GM15510 (cell line): ENCODE measurements around the gene CDC42EP4.

Source experiments
- POLR2A ChIP-seq: IDR thresholded peaks from 3 replicates; pipeline ENCODE4 v1.6.1; 2011; ENCODE audit warnings: borderline replicate concordance; ENCODE audit not compliant: insufficient read length; ENCODE audit errors: extremely low read depth

CDC42EP4 gene

DNA sequence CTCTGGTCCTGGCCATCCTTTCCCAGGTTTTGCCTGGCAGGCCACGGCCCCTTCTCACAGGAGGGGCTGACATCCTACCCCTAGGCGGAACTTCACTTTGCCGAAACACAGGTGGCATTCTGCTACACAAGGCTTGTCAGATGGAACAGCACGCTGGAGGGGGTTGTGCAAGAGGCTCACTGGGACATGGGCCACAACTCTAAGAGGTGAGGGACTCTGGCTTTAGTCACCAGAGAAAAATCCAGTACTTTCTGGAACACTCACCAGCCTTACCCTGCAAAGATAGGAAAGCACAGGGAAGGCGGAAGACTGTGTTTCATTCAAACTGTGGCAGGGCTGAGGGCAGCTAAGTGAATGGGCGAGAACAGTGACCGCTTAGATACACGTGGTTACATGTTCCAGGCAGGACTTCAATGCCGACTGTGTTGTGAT, 18.3 kb downstream of the CDC42EP4 start:
- TF ChIP-seq POLR2A, result no peak

DNA sequence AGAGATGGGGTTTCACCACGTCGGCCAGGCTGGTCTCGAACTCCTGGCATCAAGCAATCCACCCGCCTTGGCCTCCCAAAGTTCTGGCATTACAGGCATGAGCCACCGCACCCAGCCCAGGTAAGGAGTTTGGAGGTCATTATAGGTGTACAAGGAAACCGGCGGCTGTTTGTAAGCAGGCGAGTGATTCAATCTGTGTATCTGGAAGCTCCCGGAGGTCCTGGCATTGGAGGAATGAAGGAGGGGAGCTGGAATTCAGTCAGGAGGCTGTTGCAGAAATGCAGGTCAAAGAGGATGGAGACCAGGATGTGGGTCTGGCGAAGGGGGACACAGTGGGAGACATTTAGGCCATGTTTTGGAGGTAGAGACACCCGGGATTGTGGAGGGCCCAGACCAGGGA, 18.8 kb downstream of the CDC42EP4 start:
- no peak for TF ChIP-seq POLR2A

DNA sequence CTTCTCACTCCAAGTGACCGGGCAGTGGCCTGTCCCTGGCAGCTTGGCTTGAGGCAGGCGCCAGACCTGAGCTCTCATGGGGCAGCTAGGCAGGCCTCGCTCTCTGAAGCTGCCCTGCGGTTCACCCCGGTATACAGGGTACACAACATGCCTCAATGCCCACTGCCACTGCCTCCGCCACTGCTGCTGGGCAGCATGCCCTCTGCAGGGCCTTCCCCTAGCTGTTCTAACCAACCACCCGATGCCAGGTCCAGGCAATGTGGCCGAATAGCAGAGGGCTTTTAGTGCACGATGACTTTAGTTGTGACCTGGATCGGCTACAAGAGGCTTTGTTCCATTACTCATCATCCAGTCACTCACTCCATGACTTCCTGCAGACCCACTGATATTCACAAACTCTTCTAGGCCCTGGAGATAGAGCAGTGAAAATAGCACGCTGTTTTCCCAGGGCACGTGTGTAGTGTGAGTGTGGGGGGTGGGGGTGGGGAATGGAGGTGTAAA, 19.7 kb downstream of the CDC42EP4 start:
- no peak for TF ChIP-seq POLR2A

DNA sequence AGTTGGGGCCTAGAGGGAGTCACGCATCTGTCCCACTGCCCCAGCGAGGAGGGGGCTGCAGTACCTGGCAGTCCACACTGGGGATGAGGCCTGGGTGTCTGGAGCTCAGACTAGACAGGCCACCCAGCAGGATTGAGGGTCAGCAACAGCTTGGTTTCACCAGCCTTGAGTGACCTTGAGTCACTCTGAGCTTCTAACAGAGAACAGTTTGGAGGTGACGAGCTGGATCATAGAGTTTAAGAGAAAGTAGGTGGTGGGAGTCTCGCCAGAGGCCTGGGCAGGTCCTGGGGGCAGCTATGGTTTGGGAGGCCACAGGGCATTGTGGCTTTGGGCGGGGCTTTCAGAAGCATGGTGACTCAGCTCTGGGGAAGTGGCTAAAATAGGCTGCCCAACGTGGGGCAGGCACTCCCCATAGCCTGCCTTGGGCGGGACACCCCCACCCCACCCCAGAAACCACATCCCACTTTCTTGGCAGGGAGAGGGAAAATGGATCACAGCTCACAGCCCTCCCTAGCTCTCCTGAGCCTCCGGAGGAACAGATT, 20.5 kb downstream of the CDC42EP4 start:
- TF ChIP-seq POLR2A, result peak; percentile 30

DNA sequence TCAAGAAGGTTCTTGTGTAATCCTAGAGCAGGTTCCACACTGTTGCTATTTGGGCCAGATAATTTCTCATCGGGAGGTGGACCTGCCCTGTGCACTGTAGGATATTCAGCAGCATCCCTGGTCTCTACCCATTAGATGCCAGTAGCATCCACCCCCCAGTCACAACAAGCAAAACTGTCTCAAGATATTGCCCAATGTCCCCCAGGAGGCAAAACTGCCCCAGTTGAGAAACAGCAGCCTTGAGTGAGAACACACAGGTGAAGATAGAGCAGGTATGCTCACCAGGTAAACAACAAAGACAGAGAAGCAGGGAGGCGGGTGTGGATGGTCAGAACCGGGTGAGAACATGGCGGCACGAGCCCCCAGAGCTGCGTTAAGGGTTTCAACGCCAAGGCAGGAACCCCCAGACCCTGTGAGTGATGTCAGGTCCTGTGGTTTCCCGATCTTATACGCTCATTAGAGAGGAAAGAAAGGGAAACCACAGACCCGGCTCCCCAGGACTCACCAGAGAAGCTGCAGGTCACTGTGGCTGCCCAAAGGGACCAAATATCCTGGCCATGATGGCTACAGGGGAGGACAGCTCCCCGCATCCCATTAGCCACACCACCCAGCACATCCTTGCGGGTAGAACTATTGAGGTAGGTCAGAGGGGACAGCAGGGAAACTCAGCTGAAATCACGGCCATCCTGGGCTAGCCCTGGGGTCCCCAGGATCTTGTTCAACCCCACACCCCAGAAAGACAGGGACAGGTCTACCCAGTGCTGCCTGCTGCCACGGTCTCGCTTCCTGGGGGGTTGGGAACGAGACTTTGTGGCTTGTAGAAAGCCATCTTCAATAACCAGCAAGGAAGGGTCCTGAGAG, 21.2 kb downstream of the CDC42EP4 start:
- no peak for TF ChIP-seq POLR2A

DNA sequence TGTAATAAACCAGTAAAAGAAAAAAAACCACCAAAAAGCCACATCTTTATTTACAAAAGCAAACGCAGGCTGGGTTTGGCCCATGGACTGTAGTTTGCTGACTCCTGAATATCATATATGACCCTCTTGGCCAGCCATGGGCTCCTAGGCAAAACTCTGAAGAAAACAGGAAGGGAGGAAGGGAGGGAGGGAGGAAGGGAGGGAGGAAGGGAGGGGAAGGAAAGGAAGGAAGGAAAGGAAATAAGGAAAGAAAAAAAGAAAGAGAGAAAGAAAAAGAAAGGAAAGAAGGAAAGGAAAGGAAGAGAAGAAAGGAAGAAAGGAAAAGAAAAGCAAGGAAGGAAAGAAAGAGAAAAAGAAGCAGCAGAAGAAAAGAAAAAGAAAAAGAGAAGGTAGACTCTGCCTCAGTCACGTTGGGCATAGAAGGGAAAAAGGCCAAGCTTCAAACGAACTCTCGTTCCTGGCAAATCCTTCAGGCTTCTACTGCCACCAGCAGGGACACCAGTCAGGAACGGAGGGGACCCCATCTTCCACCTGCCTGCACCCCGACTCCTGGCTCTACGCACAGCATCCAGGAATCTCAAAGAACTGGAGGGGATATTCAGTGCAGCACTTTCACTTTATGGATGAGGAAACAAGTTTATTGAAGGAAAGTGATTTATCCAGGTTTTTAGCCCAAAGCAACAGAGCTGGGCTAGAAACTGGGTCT, 22.1 kb downstream of the CDC42EP4 start:
- TF ChIP-seq POLR2A, result no peak

DNA sequence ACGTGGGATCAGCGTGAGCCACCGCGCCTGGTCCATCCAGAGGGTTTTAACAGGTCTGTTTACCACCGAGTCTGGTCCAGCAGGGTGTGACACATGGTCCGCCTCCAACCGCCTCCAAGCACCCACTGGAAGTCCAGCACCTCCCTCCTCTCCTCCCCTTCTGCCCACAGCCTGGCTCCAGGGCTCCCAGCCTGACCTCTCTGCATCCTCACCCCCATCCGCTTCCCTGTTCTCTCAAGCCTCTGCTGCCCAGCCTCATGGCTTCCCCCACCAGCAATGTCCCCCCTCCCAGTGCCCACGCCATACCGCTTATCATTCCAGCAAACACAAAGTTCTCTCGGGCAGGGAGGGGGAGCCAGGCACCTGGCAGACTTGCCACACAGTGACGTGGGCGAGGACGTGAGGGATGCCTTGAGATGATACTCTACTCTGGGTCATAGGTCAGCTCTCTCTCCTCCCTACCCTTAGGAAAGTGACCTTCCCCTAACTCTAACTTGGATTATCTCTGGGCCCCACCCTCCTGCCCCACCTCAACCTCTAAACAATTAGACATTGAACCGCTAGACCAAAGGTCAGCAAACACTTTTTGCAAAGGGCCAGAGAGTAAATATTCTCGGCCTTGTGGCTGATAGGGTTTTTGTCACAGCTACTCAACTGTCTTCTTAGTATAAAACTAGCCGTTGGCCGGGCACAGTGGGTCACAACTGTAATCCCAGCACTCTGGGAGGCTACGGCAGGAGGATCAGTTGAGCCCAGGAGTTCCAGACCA, 23.1 kb downstream of the CDC42EP4 start:
- no peak for TF ChIP-seq POLR2A

DNA sequence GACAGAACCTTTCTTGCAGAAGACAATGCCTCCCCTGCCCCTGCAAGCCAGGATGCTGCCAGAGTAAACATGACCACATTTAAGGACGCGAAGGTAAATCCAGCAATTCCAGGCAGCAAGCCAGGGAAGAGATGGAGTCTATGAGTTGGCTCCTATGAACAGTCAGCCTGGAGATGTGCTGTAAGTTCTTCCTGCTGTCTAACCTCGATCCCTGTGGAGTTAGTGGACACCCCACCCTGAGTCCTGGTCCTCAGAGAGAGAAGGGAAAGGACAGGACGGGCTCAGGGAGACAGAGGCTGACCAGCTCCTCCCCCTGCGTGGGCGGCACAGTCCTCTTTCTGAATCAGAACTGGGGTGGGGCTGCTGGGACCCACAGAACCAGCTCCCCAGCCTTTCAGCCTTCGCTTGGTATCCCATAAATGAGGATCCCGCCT, 24.9 kb downstream of the CDC42EP4 start:
- no peak for TF ChIP-seq POLR2A

DNA sequence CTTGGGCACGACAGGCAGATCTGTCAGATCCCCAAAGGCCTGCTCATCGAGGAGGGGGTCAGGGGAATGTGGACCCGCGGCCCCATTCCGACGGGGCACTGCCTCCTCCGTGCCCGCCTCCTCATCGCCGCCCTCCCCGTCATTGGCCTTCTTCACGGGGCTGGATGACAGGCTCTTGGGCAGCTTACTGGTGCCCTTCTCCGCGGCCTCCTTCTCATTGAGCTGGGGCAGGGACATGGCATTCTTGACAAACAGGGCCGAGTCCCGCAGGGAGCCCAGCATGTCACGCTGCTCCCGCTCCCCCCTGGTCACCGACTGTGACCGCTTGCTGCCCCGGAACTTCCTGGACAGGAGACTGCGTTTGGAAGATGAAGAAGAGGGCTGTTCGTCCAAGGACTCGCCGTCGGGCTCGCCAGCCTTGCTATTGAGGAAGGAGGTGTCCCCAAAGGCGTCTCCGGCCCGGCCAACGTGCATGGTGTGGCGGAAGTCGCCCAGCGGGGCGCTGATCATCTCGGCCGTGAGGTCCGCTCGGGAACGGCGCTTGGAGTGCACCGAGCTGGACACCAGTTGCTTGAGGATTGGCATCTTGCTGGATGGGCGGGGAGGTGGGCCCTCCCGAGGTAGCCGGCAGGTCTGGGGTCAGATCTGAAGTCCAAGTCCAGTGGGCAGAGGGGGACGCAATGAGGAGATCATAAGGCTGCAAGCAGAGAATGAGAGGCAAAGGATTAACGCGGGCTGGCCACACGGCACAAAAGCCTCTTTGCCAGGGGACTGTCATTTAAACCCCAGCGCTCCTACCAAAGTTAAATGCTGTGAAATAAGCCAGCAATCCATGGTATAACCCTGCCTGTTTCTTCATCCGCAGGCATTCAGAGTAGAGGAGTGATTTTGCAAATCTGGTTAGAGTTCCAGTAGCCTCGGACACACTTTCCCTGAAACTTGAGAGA, 25.6 kb downstream of the CDC42EP4 start:
- TF ChIP-seq POLR2A, result no peak

DNA sequence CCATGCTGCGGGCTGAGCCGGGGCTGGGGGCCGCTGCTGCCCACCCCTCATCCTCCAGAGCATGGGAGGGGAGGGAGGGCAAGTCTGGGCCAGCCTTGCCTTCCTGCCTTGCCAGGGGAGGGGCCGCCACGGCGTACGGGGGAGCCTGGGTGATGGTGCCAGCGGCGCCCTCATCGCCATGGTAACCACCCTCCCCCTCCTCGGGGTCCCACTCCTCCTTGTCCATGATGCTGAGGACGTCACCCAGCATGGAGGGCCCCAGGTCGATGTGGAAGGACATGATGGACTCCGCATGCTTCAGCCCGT, 26.2 kb downstream of the CDC42EP4 start:
- no peak for TF ChIP-seq POLR2A

DNA sequence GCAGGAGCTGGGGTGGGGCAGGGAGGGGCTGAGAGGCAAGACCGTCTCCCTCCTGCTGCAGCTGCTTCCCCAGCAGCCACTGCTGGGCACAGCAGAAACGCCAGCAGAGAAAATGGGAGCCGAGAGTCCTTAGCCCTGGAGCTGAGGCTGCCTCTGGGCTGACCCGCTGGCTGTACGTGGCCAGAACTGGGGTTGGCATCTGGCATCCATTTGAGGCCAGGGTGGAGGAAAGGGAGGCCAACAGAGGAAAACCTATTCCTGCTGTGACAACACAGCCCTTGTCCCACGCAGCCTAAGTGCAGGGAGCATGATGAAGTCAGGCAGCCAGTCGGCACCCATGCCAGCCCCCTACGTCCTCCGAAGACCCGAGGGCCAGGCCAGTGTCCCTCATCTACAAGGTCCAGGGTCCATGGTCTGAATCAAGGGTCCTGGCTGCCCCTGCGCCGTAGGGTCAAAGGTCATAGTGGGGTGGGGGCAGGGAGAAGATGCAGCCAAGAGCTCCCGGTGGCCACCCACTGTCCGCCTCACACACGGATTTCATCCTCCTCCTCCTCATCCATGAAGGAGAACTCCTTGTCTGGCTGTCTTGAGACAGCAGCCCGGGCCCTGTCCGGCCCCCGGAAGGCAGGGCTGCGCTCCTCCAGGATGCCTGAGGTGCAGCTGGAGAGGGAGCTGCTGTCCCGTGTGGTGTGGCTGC, 26.7 kb downstream of the CDC42EP4 start:
- no peak for TF ChIP-seq POLR2A

DNA sequence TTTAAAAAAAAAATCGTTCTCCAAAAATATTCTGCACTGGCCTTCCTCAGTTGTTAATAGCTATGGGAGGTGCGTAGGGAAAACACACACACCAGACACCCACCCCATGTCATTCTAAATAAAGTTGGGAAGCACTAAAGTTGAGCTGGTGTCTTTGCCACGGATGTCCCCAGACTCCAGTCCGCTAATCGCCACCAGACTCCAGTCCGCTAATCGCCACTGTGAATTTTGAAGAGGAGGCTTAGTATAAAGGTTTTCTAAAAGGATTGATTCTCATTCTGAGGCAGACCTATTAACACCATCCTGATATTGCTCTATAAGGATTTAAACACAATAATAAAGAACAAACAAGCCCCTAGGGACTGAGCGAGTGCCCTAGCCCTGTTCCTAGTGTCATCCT, 27.4 kb downstream of the CDC42EP4 start:
- no peak for TF ChIP-seq POLR2A

DNA sequence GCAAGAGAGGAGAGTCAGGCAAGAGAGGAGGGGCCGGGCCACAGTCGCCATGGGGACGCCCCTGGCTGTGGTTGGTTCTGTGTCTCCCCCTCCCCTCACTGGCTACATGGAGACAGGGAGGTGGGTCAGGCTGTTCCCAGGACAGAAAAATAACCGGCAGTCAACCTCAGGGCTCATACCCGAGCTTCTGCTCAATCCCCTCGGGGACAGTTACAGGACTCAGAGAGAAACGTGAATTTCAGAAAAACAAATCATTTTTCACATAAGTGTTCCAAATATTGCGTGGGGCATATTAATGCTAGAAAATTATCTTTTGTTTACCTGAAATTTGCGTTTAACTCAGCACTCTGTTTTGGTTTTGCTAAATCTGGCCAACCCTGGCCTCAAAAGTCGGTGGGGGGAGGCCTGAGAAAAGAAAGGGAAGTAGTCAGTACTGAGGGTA, 27.9 kb downstream of the CDC42EP4 start:
- no peak for TF ChIP-seq POLR2A
